Ectodermal cell (in vitro differentiated cells): Measurements from ENCODE around the gene MRRF.

Source experiments
- H3K27ac ChIP-seq: 2 replicates; pipeline ENCODE4 v1.7.0; 2013; ENCODE audit warnings: mild to moderate bottlenecking, low read depth, low read length; ENCODE audit not compliant: insufficient read depth, poor library complexity, severe bottlenecking
- H3K27me3 ChIP-seq: 2 replicates; pipeline ENCODE4 v1.7.0; 2013; ENCODE audit warnings: mild to moderate bottlenecking, low read length; ENCODE audit not compliant: insufficient read depth, control insufficient read depth, poor library complexity, severe bottlenecking
- H3K36me3 ChIP-seq: one replicate; pipeline ENCODE4 v1.7.0; 2013; ENCODE audit warnings: low read length; ENCODE audit not compliant: control insufficient read depth, insufficient read depth
- H3K4me1 ChIP-seq: one replicate; pipeline ENCODE4 v1.7.0; 2013; ENCODE audit warnings: low read length; ENCODE audit not compliant: control insufficient read depth, insufficient read depth
- H3K4me3 ChIP-seq: 2 replicates; pipeline ENCODE4 v1.7.0; 2013; ENCODE audit warnings: low read depth, low read length, control low read depth; ENCODE audit not compliant: insufficient read depth
- H3K9me3 ChIP-seq: 2 replicates; pipeline ENCODE4 v1.7.0; 2013; ENCODE audit warnings: mild to moderate bottlenecking, low read length, moderate library complexity; ENCODE audit not compliant: control insufficient read depth
- WGBS, 2 experiments: methylation state at CpG; one replicate each; pipeline ENCODE4 v1.1.7; 2013; ENCODE audit warnings: missing lambda C conversion rate in 2 of 2; 5-methylcytosine and 5-hydroxymethylcytosine counted together

MRRF gene

GRCh38 chr9:122220673-122221182, 44.0 kb upstream of the MRRF start:
- WGBS, 2 experiments, result 3 to 5% methylated on average over 16 to 18 of the region's 18 CpGs
- no peaks in the 10 kb centered on the region for H3K9me3 ChIP-seq
- no peak overlapping the region for H3K27ac ChIP-seq
- no peaks in the 10 kb centered on the region for H3K36me3 ChIP-seq
- peak overlapping the region; percentile 24 for H3K4me3 ChIP-seq
- peaks cover 100% of the 10 kb centered on the region for H3K27me3 ChIP-seq
- peaks cover 28% of the 10 kb centered on the region for H3K4me1 ChIP-seq

- 2% methylated on average over 26 to 27 of the region's 27 CpGs for WGBS, 2 experiments
- Histone ChIP-seq H3K27me3 (peaks cover 100% of the 10 kb centered on the region), H3K27ac (no peak overlapping the region), H3K9me3 (no peaks in the 10 kb centered on the region), H3K4me3 (peak overlapping the region; percentile 24), H3K36me3 (no peaks in the 10 kb centered on the region), H3K4me1 (peaks cover 28% of the 10 kb centered on the region)
These were observed 43.4 kb upstream of the MRRF start for GRCh38 chr9:122221183-122221811.

DNA sequence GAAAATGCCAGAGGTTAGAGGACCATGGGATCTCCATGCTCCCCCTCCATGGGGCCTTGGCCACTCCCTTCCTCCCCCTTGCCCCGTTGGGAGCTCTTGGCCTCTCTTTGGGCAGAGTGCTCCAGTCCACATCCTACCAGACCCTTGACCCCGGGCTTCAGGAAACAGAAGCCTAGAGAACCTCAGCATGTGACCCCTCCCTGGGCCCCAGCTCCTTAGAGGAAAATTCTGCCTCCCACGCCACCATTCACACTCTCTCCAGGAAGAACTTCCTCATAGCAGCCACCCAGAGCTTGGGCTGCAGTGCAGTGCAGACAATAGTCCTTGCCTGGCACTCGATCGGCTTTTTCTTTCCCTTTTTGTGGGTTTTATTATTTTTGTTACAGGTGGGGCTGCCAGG, 41.9 kb upstream of the MRRF start:
- WGBS, 2 experiments, result 25 to 27% methylated on average over 5 of the region's 5 CpGs
- Histone ChIP-seq H3K27me3 (peaks cover 100% of the 10 kb centered on the region), H3K9me3 (no peaks in the 10 kb centered on the region), H3K4me1 (peaks cover 32% of the 10 kb centered on the region), H3K27ac (no peak overlapping the region), H3K36me3 (no peaks in the 10 kb centered on the region), H3K4me3 (no peak overlapping the region)

DNA sequence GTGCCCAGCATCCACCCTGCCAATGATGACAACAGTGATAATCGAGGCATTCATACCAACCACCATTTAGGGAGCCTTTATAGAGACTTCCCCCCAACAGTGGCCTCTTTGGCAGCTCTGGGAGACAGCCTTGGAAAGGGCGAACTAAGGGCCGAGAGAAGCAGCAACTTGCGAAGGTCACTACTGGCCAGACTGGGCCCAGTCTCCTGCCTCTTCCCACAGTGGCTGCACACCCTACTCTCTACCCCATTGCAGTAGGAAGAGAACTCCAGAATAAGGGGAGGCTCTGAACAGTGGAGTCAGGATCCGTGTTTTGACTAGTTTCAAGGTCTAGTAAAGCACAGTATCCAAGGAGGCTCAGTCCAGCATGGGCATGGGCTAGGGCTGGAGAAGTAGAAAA, 41.2 kb upstream of the MRRF start:
- H3K36me3 ChIP-seq, result no peaks in the 10 kb centered on the region
- H3K4me1 ChIP-seq, result peaks cover 34% of the 10 kb centered on the region
- H3K9me3 ChIP-seq, result no peaks in the 10 kb centered on the region
- H3K27me3 ChIP-seq, result peaks cover 100% of the 10 kb centered on the region
- H3K27ac ChIP-seq, result no peak overlapping the region
- H3K4me3 ChIP-seq, result no peak overlapping the region
- WGBS, 2 experiments, result 84 to 90% methylated on average over 5 of the region's 5 CpGs

GRCh38 chr9:122225312-122226141, 39.2 kb upstream of the MRRF start:
- H3K4me3 ChIP-seq, result no peak overlapping the region
- no peak overlapping the region for H3K27ac ChIP-seq
- H3K27me3 ChIP-seq, result peaks cover 100% of the 10 kb centered on the region
- H3K9me3 ChIP-seq, result no peaks in the 10 kb centered on the region
- H3K36me3 ChIP-seq, result no peaks in the 10 kb centered on the region
- peaks cover 20% of the 10 kb centered on the region for H3K4me1 ChIP-seq
- 92 to 93% methylated on average over 51 of the region's 51 CpGs for WGBS, 2 experiments

DNA sequence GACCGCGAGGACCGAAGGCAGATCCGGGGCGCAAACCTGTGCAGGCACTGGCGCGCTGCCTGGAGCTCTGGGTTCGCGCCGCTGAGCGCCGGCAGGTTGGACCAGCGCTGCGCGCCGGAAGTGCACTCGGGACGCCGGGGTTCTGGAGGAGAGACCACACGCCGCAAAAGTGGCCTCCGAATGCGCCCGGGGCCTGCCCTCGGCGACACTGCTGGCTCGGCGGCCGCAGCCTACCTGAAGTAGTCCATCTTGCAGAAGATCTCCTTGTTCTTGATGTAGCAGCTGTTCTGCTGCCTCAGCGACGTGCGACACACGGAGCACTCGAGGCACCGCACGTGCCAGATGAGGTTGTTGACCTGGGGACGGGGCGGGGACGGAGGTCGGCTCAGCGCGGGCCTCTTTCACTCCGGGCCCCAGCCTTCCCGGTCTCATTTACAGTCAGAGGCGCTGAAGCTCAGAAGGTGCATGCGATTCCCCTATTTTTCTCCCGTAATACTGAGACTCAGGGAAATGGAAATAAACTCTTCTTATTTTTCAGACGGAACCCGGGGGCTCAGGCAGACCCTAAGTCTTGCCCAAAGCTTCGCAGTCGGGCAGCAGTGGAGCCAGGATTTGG, 38.4 kb upstream of the MRRF start:
- Histone ChIP-seq H3K36me3 (no peaks in the 10 kb centered on the region), H3K4me1 (peaks cover 13% of the 10 kb centered on the region), H3K4me3 (no peak overlapping the region), H3K27me3 (peaks cover 100% of the 10 kb centered on the region), H3K27ac (no peak overlapping the region), H3K9me3 (no peaks in the 10 kb centered on the region)
- 58 to 63% methylated on average over 51 of the region's 51 CpGs for WGBS, 2 experiments

DNA sequence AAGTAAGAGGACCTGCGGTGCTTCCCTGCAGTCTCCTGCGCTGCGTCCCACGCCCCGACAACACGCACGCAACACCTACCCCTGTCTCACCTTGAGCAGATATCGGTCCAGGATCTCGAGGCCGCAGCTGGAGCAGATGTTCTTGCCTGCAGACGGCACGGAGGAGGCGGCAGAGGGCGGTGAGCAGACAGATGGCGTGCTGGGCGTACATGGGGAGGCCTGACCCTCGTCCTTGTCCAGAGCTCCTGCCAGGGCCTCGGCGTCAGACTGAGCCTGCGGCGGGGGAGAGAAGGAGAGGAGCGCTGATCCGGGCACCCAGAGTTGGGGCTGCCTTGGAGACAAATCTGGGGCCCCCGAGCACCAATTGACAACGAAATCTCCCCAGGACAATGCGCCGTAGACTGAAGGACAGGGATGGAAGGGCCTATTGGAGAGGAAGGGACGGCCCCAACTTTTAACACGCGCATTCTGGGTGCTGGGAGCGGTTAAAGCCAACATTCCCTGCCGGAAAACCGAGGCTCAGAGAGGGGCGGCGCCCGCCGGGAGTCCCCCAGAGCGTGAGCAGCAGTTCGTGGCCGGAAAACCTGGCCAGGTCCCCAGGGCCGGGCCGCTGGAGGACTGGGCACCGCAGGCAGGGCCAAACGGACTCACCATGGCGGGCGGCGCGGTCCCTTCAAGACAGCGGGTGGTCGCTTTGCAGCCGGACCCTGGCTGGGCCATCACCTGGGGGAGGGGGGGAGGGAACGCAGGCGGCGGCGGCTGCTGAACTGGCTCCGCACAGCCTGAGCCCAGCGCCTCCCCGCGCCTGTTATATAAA, 37.7 kb upstream of the MRRF start:
- H3K9me3 ChIP-seq, result no peaks in the 10 kb centered on the region

DNA sequence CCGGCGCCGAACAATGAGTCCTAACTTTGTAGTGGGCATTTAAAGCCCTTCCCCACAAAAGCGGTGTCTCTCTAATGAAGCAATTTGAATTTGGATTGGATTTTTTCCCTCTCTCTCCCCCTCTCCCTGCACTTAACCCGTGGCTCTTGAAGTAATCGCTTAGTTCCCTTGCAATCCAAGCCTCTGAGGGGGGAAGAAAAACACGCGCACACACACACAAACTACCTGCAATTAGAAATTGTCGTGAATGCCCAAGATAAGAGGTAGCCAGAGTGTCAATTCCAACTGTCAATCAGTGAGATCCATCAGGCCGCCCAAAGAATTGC, 37.1 kb upstream of the MRRF start:
- no peak overlapping the region for H3K27ac ChIP-seq
- H3K9me3 ChIP-seq, result no peaks in the 10 kb centered on the region
- H3K4me3 ChIP-seq, result no peak overlapping the region
- H3K4me1 ChIP-seq, result peaks cover 9% of the 10 kb centered on the region
- WGBS, 2 experiments, result 2 to 4% methylated on average over 9 of the region's 10 CpGs
- H3K27me3 ChIP-seq, result peaks cover 100% of the 10 kb centered on the region
- no peaks in the 10 kb centered on the region for H3K36me3 ChIP-seq

More for the DNA sequence above, 37.7 kb upstream of the MRRF start:
- WGBS, 2 experiments, result 3% methylated on average over 59 of the region's 59 CpGs
- Histone ChIP-seq H3K27me3 (peaks cover 100% of the 10 kb centered on the region), H3K4me3 (no peak overlapping the region), H3K27ac (no peak overlapping the region), H3K36me3 (no peaks in the 10 kb centered on the region), H3K4me1 (peaks cover 9% of the 10 kb centered on the region)

- Histone ChIP-seq H3K36me3 (no peaks in the 10 kb centered on the region), H3K4me1 (peaks cover 9% of the 10 kb centered on the region), H3K4me3 (peak overlapping the region; percentile 36), H3K27me3 (peaks cover 100% of the 10 kb centered on the region), H3K9me3 (no peaks in the 10 kb centered on the region), H3K27ac (no peak overlapping the region)
- 0% methylated on average over 38 of the region's 38 CpGs for WGBS, 2 experiments
These were observed 36.5 kb upstream of the MRRF start for GRCh38 chr9:122228191-122228567.
